SH-SY5Y (cell line): ENCODE results near the gene MUC5AC.

ENCODE experiments used
- GATA2 ChIP-seq: IDR thresholded peaks from 2 replicates; pipeline ENCODE4 v1.6.1; 2011; ENCODE audit warnings: mild to moderate bottlenecking, low read depth, low read length
- GATA3 ChIP-seq: IDR thresholded peaks from 2 replicates; pipeline ENCODE4 v1.6.1; 2011; ENCODE audit warnings: low read depth, mild to moderate bottlenecking, low read length, moderate library complexity

DNA sequence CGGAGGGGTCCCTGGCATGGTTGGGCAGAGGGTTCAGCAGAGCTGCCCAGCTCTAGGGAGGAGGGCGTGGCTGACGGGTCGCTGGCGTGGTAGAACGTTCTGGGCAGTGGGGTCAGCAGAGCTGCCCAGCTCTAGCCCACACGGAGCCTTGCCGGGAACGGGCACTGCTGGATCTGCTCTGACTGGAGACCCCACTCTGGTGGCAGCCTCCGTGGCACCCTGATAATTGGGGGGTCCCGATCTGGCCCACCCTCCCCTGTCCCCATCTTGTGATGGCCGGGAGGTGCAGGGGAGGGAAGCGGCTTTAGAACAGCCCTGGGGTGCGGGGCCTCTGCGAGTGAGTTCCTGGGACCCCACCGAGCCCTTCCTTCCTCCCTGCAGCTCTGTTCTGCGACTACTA lies 21.9 kb downstream of the MUC5AC start:
- TF ChIP-seq GATA2 (no peak), GATA3 (no peak)
